Inflammatory macrophage treated with lipopolysaccharide for 1 hour (primary cell): ENCODE data around the gene TM9SF2.

Source experiments
- DNase-seq, 2 donors: peaks; one replicate each; pipeline ENCODE4 v3.0.0-alpha.2; 2020 to 2022

The TM9SF2 gene

GRCh38 chr13:99496184-99497142 lies 4.8 kb upstream of the TM9SF2 start:
- DNase-seq = peak; percentile 95 to 98

DNA sequence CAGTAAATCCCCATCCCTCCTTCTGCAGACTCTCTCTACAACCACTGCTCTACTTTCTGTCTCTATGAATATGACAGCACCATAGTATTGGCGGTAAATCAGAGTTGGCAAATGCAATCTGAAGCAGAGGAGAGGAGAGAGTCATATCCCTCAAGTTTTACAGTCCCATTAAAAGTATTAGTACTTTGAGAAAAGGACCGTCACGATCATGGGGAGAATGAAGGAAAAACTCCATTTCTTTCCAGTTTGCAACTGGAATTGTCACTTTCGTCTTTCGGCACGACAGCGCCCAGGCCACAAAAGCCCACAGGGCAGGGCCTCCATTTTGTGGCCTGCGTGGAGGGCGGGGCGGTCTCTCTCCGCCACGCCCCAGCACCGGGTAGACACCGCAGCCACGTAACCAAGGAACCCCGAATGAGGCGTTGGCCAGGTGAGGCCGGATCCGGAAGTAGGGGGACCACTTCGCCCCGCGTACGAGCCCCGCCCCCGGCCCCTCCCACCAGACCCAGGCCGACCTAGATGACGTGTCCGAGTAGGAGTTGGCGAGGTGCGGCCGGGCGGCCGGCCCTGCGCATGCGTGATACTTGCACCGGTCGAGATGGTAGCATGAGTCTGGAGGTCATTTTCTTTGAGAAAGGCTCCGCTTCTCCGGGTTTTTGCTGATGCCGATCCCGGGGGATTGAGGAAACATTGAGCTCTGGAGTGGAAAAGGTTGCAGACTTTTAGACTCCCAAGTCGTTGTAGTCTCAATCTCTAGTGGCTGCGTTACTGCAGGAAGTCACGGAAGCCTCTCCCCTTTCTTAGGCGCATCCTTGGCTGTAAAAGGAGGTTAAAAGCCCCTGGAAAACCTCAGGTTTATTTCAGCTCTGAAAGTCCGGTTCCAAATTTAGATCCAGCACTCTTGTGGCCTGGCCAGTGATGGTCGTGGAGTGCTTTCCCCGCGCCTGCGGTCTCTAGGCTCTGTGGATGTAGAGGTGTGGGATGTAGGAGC lies 2.8 kb upstream of the TM9SF2 start:
- peak; percentile 92 to 93 for DNase-seq

GRCh38 chr13:99500839-99501183 lies 461 bp upstream of the TM9SF2 start:
- DNase-seq = no peak

DNA sequence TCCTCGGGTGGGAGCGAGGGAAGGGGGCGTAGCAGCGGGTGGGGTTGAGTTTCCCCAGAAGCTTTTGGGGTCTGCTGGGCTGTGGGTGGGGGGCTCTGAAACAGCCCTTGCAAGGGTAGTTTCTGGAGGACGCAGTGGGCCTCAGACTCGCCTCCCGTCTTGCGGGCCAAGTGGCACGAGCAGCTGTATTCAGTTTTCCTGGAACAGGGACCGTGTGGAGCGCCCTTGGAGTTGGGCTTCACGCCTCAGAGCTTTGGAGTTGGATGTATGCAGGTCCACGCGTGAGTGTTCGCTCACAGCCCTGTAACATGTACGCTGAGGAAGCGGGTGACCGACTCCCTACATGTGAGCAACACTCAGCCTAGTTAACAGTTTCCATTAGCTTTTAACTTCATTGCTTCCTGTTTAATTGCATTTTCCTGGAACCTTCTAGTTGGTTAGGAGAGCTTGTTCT lies 603 bp downstream of the TM9SF2 start:
- peak; percentile 44 to 46 for DNase-seq

GRCh38 chr13:99505814-99506269 lies 4.6 kb downstream of the TM9SF2 start:
- DNase-seq = peak in 1 of 2 donors; percentile 66

DNA sequence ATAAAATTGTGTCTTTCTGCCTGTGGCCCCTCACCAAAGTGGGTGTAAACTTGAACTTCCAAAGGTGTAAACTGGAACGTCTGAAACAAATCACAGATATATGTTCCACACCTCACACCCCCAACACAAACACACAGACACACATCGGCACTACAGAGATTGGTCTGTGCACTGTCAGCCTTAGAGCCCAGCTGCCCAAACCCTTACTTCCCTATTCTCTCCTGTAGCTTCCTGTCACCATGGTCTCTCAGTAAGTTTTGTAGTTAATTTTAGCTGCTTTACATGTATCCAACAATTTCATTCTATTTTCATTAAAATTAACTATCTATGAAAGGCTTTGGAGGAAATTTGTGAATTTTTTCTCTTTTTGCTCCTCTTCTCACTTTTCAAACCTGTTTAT lies 5.4 kb downstream of the TM9SF2 start:
- DNase-seq = peak; percentile 52 to 60

DNA sequence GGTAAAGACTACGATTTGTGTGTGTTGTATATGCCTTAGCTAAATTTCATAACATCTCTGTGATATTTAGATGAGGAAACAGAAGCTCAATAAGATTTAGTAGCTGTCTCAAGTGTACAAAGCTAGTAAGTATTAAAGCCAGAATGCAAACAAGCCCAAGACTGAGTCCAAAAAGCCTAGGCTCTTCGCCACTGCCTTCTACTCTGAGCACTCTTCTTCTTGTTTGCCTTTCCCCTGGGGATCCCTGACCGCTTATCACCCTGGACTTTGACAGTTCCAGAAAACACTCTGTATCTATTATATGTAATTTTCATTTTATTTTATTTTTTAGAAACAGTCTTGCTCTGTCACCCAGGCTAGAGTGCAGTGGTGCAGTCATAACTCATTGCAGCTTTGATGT lies 5.8 kb downstream of the TM9SF2 start:
- DNase-seq = no peak

DNA sequence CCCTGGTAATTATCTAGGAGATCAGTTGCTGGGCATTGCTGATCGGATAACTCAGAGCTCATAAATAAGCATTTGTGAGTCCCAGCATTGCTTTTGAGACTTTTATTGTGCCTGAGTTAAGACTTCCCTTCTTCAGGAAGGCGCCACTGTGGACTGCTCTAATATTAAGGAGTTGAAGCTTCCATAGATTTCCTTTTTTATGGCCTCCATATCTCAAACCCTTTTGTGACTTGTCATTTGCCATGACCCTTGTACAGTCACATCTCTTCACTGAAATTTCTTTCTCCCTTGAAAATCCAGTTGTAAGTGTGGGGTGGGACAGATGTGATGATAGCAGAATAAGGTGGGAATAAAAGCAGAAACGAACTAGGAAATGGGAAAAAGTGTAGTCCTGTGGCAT lies 6.3 kb downstream of the TM9SF2 start:
- DNase-seq = no peak

- DNase-seq = peak; percentile 43 to 51
These were observed 6.7 kb downstream of the TM9SF2 start for GRCh38 chr13:99507986-99508385.

- DNase-seq = no peak
These were observed 8.2 kb downstream of the TM9SF2 start for GRCh38 chr13:99509479-99509878.

- DNase-seq = peak; percentile 24 to 31
These were observed 13.5 kb downstream of the TM9SF2 start for GRCh38 chr13:99514801-99515200.

DNA sequence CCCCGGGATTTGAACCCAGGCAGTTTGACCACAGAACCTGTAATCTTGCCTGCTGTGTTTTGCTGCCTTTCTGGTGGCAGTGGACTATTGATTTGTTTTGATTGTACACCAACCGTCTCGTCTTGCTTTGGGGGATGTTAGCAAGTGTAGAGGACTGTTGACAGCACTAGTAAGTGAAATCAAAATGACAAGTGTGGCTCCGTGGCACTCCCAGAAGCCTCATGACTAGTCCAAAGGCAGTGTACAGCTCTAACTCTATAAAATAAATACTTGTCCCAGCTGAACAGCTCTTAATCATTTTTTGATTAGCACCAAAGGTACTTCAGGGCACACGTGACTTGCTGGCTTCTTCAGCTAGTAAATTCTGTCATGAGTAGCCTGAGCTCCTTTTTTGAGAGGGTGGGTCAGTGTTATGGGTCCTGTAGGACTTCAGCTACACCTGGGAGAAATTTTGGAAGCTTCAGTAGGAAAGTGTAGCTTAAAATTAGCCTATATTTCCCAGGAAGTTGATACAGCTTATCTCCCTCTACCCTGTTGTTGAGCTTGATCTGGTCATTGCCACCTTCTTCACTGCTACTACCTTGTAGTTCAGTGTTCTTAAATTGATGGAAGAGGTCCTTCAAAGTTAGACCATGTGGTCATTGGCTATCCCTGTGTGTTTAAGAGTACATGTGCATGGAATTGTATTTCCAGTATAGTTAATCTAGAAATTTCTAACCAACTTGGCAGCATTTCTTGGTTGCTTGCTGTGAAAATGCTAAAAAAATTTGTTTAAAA lies 15.1 kb downstream of the TM9SF2 start:
- DNase-seq = no peak

- DNase-seq = no peak
These were observed 16.3 kb downstream of the TM9SF2 start for GRCh38 chr13:99517577-99517976.

DNA sequence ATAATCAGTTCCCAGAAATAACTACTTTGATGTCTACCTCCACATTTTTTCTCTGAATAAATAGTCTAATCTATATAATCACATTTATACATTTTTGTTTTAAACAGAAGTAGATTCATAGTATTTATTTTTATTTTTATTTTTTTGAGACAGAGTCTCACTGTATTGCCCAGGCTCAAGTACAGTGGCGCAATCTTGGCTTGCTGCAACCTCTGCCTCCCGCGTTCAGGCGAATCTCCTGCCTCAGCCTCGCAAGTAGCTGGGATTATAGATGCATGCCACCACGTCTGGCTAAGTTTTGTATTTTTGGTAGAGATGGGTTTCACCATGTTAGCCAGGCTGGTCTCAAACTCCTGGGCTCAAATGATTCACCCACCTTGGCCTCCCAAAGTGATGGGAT lies 16.7 kb downstream of the TM9SF2 start:
- DNase-seq = no peak

GRCh38 chr13:99522298-99522697 lies 21.0 kb downstream of the TM9SF2 start:
- DNase-seq = peak; percentile 41 to 75

GRCh38 chr13:99523838-99524237 lies 22.6 kb downstream of the TM9SF2 start:
- no peak for DNase-seq

DNA sequence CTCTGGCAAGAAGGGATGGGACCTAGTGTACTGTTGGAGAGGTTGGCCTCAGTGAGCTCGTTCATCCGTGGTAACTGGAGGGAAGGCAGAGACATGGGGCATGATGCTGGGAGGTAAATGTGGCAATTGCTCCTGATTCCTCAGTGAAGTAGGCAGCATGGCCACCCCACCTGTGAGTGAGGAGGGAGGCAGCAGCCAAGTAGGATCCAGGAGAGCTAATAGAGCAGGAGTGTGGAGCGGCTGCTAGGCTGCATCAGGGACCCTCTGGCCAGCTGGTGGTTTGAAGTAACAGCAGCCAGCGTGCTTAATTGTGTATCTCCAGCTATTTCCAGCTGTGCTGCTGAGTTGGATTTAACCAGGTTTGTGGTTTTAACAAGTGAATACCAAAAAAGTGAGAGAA lies 24.7 kb downstream of the TM9SF2 start:
- no peak for DNase-seq

- DNase-seq = peak in 1 of 2 donors; percentile 33
These were observed 25.3 kb downstream of the TM9SF2 start for GRCh38 chr13:99526549-99526948.

- peak; percentile 31 to 55 for DNase-seq
These were observed 26.0 kb downstream of the TM9SF2 start for GRCh38 chr13:99527301-99527700.

DNA sequence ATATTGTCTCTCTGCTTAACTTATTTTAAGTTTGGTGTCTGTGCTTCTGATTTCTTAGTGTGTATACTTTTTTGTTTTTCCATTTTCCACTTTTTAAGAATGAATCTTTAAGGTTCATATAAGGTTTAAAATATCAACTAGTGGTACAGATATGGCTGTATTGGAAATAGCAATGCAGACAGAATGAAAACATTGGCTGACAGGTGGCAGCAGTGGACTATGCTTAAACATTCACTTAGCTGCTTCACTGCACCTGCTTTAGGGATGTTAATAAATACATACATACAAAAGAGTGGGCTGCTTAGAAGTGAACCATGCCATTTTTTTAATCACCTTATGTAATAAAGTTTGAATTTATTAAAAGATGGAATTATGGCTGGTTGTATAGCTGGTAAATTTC lies 27.3 kb downstream of the TM9SF2 start:
- no peak for DNase-seq

- no peak for DNase-seq
These were observed 34.8 kb downstream of the TM9SF2 start for GRCh38 chr13:99536023-99536422.

GRCh38 chr13:99540530-99540929 lies 39.3 kb downstream of the TM9SF2 start:
- no peak for DNase-seq
